HEK293T (cell line): Measurements from ENCODE around the gene MAML2.

Experiments
- CTCF ChIA-PET: fragments of 350-600 bp; formaldehyde crosslinking; extraction: SDS; loops from one replicate; lab custom pipeline; 2021; ENCODE audit warnings: antibody characterized with exemption, inconsistent platforms; lab: Yijun Ruan, JAX
- POLR2A ChIA-PET: fragments of 350-600 bp; formaldehyde crosslinking; extraction: SDS; loops from one replicate; lab custom pipeline; 2020; ENCODE audit warnings: antibody characterized with exemption, inconsistent platforms; lab: Yijun Ruan, JAX
- DNase-seq: peaks from one replicate; pipeline ENCODE4 v3.0.0; 2012; ENCODE audit warnings: mixed read lengths; ENCODE audit errors: extremely low spot score
- ARNT ChIP-seq: fragments of 450-650 bp; IDR thresholded peaks from 2 replicates; pipeline ENCODE4 v1.6.1; 2017; ENCODE audit warnings: mild to moderate bottlenecking
- BHLHE40 ChIP-seq: fragments of 450-650 bp; IDR thresholded peaks from 2 replicates; pipeline ENCODE4 v1.6.1; 2016; ENCODE audit warnings: mild to moderate bottlenecking, moderate library complexity, borderline replicate concordance
- CTBP1 ChIP-seq: fragments of 450-650 bp; IDR thresholded peaks from 2 replicates; pipeline ENCODE4 v1.6.1; 2016; ENCODE audit warnings: borderline replicate concordance
- ELF4 ChIP-seq: fragments of 450-650 bp; IDR thresholded peaks from 2 replicates; pipeline ENCODE4 v1.6.1; 2017; ENCODE audit warnings: antibody characterized with exemption
- FOXA1 ChIP-seq: fragments of 450-650 bp; IDR thresholded peaks from 2 replicates; pipeline ENCODE4 v1.6.1; 2016; ENCODE audit warnings: mild to moderate bottlenecking
- FOXK2 ChIP-seq: fragments of 450-650 bp; IDR thresholded peaks from 2 replicates; pipeline ENCODE4 v1.6.1; 2016; ENCODE audit warnings: mild to moderate bottlenecking
- FOXM1 ChIP-seq: fragments of 450-650 bp; IDR thresholded peaks from 2 replicates; pipeline ENCODE4 v1.6.1; 2017; ENCODE audit warnings: mild to moderate bottlenecking, borderline replicate concordance
- HDGF ChIP-seq: fragments of 450-650 bp; IDR thresholded peaks from 2 replicates; pipeline ENCODE4 v1.6.1; 2017; ENCODE audit warnings: antibody characterized with exemption, borderline replicate concordance
- L3MBTL2 ChIP-seq: fragments of 450-650 bp; conservative IDR thresholded peaks from 2 replicates; pipeline ENCODE4 v1.6.1; 2016; ENCODE audit warnings: mild to moderate bottlenecking
- LEF1 ChIP-seq: fragments of 450-650 bp; IDR thresholded peaks from 2 replicates; pipeline ENCODE4 v1.6.1; 2017; ENCODE audit warnings: mild to moderate bottlenecking, borderline replicate concordance
- NFRKB ChIP-seq: fragments of 450-650 bp; IDR thresholded peaks from 2 replicates; pipeline ENCODE4 v1.6.1; 2016; ENCODE audit warnings: mild to moderate bottlenecking, moderate library complexity
- PKNOX1 ChIP-seq: fragments of 450-650 bp; IDR thresholded peaks from 2 replicates; pipeline ENCODE4 v1.6.1; 2016
- SP1 ChIP-seq: fragments of 450-650 bp; IDR thresholded peaks from 2 replicates; pipeline ENCODE4 v1.6.1; 2017
- SUZ12 ChIP-seq: fragments of 450-650 bp; IDR thresholded peaks from 2 replicates; pipeline ENCODE4 v1.6.1; 2016; ENCODE audit warnings: mild to moderate bottlenecking
- TARDBP ChIP-seq: fragments of 450-650 bp; IDR thresholded peaks from 2 replicates; pipeline ENCODE4 v1.6.1; 2016
- ZNF384 ChIP-seq: fragments of 450-650 bp; IDR thresholded peaks from 2 replicates; pipeline ENCODE4 v1.6.1; 2016

MAML2 gene

GRCh38 chr11:96104496-96104895 lies 238.5 kb downstream of the MAML2 start:
- POLR2A ChIA-PET: no interaction called here

DNA sequence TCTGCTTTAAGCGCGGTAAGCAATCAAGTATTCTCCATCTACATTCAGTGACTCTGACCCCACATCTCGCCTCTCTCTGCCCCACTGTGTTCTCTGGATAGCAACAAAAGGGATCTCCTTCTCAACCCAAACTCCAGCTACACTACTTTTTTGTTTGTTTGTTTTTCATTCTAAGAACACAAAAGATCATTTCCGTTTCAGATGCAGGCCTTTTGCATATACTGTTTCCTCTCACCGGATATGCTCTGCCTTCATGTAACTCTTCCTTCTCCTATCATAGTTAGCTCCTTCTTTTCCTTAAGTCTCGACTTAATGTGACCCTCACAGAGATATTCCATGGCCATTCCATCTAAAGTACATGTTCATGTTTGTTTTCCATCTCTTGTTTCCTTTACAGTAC lies 239.3 kb downstream of the MAML2 start:
- POLR2A ChIA-PET: no interaction called here
- DNase-seq: no peak
- no peak for TF ChIP-seq ELF4
- no peak for TF ChIP-seq ZNF384
- TF ChIP-seq FOXA1: no peak
- TF ChIP-seq TARDBP: no peak
- no peak for TF ChIP-seq PKNOX1
- no peak for TF ChIP-seq CTBP1
- TF ChIP-seq LEF1: no peak
- TF ChIP-seq HDGF: no peak
- CTCF ChIA-PET: no interaction called here

More at GRCh38 chr11:96104496-96104895, 238.5 kb downstream of the MAML2 start:
- no peak for DNase-seq
- TF ChIP-seq SUZ12 (no peak), PKNOX1 (no peak), HDGF (no peak), FOXA1 (no peak), TARDBP (no peak), BHLHE40 (no peak), SP1 (no peak), ZNF384 (no peak), ELF4 (no peak), CTBP1 (no peak), FOXM1 (no peak), FOXK2 (no peak), LEF1 (no peak), NFRKB (no peak), ARNT (no peak), L3MBTL2 (no peak)
- CTCF ChIA-PET: no interaction called here

- ChIA-PET POLR2A (interaction anchor here (1.5 kb wide), 1 partner anchor 179 kb away, joined by 3 read pairs; the partner anchor contains the start of gene MTMR2), CTCF (no interaction called here)
- no peak for DNase-seq
- TF ChIP-seq ZNF384 (no peak), LEF1 (no peak), FOXA1 (no peak), FOXK2 (no peak), ARNT (no peak), L3MBTL2 (no peak), SUZ12 (no peak), FOXM1 (no peak), SP1 (no peak), HDGF (no peak), TARDBP (no peak), BHLHE40 (no peak), CTBP1 (no peak), PKNOX1 (no peak), NFRKB (no peak), ELF4 (no peak)
Measured at GRCh38 chr11:96103102-96103501, 239.9 kb downstream of the MAML2 start.

GRCh38 chr11:96102664-96103078 lies 240.3 kb downstream of the MAML2 start:
- DNase-seq: no peak
- TF ChIP-seq SUZ12 (no peak), PKNOX1 (no peak), L3MBTL2 (no peak), FOXA1 (no peak), ARNT (no peak)
- POLR2A ChIA-PET: interaction anchor here (1.5 kb wide), 1 partner anchor 179 kb away, joined by 3 read pairs; the partner anchor contains the start of gene MTMR2
- CTCF ChIA-PET: no interaction called here

- CTCF ChIA-PET: interaction anchor here (0.6 to 1.4 kb wide), 2 partner anchors 36 to 242 kb away, joined by 3 to 4 read pairs; partner anchors contain the start of gene MAML2
- no peak for DNase-seq
- no peak for TF ChIP-seq LEF1
- no peak for TF ChIP-seq SP1
- no peak for TF ChIP-seq FOXK2
- TF ChIP-seq FOXA1: no peak
- no peak for TF ChIP-seq SUZ12
- no peak for TF ChIP-seq ZNF384
- TF ChIP-seq L3MBTL2: no peak
- no peak for TF ChIP-seq ARNT
- TF ChIP-seq CTBP1: no peak
- no peak for TF ChIP-seq BHLHE40
- POLR2A ChIA-PET: no interaction called here
Measured at GRCh38 chr11:96101146-96101545, 241.8 kb downstream of the MAML2 start.

GRCh38 chr11:96098511-96099241 lies 244.3 kb downstream of the MAML2 start:
- CTCF ChIA-PET: no interaction called here
- no peak for TF ChIP-seq ZNF384
- TF ChIP-seq HDGF: no peak
- no peak for TF ChIP-seq CTBP1
- TF ChIP-seq PKNOX1: no peak
- no peak for TF ChIP-seq SUZ12
- no peak for TF ChIP-seq LEF1
- no peak for DNase-seq
- POLR2A ChIA-PET: no interaction called here
